Fibroblast of lung (primary cell): Measurements from ENCODE around the gene RUBCNL. TPM values are rescaled to one million over a fixed set of nuclear protein-coding genes. Genes with fewer than 3 reads are reported as not detected.

Experiments used
- DNase-seq, 2 donors: peaks; one replicate each; pipeline versions ENCODE4 v3.0.0 to v3.0.0-alpha.2; 2010; ENCODE audit warnings: low read depth in 2 of 2
- H2AFZ ChIP-seq: 2 replicates; pipeline ENCODE4 v1.5.1; 2012; ENCODE audit warnings: low read length, control low read depth, inconsistent platforms
- H3K27ac ChIP-seq: 2 replicates; pipeline ENCODE4 v1.5.1; 2011; ENCODE audit warnings: low read length, control low read depth; ENCODE audit not compliant: insufficient read depth
- H3K27me3 ChIP-seq: 2 replicates; pipeline ENCODE4 v1.5.1; 2011; ENCODE audit warnings: mild to moderate bottlenecking, low read length; ENCODE audit not compliant: control insufficient read depth, insufficient read depth
- H3K36me3 ChIP-seq: 2 replicates; pipeline ENCODE4 v1.5.1; 2011; ENCODE audit warnings: low read length; ENCODE audit not compliant: control insufficient read depth, insufficient read depth
- H3K4me1 ChIP-seq: 2 replicates; pipeline ENCODE4 v1.5.1; 2011; ENCODE audit warnings: low read length; ENCODE audit not compliant: control insufficient read depth, insufficient read depth; ENCODE audit errors: extremely low read depth
- H3K4me2 ChIP-seq: 2 replicates; pipeline ENCODE4 v1.5.1; 2011; ENCODE audit warnings: low read length, control low read depth; ENCODE audit not compliant: insufficient read depth; ENCODE audit errors: extremely low read depth
- H3K4me3 ChIP-seq, 4 experiments: fragments of 200-600 bp in 1 of 4; sonication (generic) in 1 of 4; replicated peaks in 1 of 4; 2 replicates each; pipeline ENCODE4 v1.5.1; 2011 to 2016; ENCODE audit warnings: low read length in 4 of 4, low read depth in 3 of 4, mild to moderate bottlenecking in 3 of 4, control low read depth in 2 of 4, inconsistent platforms in 1 of 4, mixed read lengths in 1 of 4; ENCODE audit not compliant: insufficient read depth in 1 of 4; ENCODE audit errors: control extremely low read depth in 1 of 4
- H3K79me2 ChIP-seq: 2 replicates; pipeline ENCODE4 v1.5.1; 2012; ENCODE audit warnings: mild to moderate bottlenecking, low read length, inconsistent platforms; ENCODE audit not compliant: control insufficient read depth, insufficient read depth
- H3K9ac ChIP-seq: 2 replicates; pipeline ENCODE4 v1.5.1; 2011; ENCODE audit warnings: mild to moderate bottlenecking, low read length, control low read depth; ENCODE audit not compliant: insufficient read depth
- H3K9me3 ChIP-seq: 2 replicates; pipeline ENCODE4 v1.5.1; 2012; ENCODE audit warnings: low read depth, low read length; ENCODE audit not compliant: control insufficient read depth, insufficient read depth
- H4K20me1 ChIP-seq: 2 replicates; pipeline ENCODE4 v1.5.1; 2011; ENCODE audit warnings: low read length; ENCODE audit not compliant: control insufficient read depth, insufficient read depth; ENCODE audit errors: extremely low read depth
- CTCF ChIP-seq, 2 donors: IDR thresholded peaks in 1 of 2; conservative IDR thresholded peaks in 1 of 2; 1 replicate in 1 of 2; 2 replicates in 1 of 2; pipeline ENCODE4 v1.5.1; 2011 to 2012; ENCODE audit warnings: low read length in 2 of 2, control low read depth in 1 of 2, inconsistent platforms in 1 of 2, low read depth in 1 of 2, mild to moderate bottlenecking in 1 of 2
- EZH2 ChIP-seq: IDR thresholded peaks from 2 replicates; pipeline ENCODE4 v1.5.1; 2012; ENCODE audit warnings: low read length, control low read depth, mild to moderate bottlenecking; ENCODE audit errors: missing control alignments
- polyA plus RNA-seq, 2 donors: library from polyadenylated mRNA; depleted of rRNA in 1 of 2; stranded (reverse) in 1 of 2; unstranded in 1 of 2; fragments of >200 nt; gene quantifications; 2 replicates each; pipeline ENCODE4 v1.2.1, GENCODE V29; 2011 to 2012; ENCODE audit warnings: missing spikeins in 1 of 2
- total RNA-seq: library from RNA; depleted of rRNA; stranded (reverse); fragments of >200 nt; gene quantifications from 2 replicates; pipeline ENCODE4 v1.2.1, GENCODE V29; 2014

The RUBCNL gene
- total and polyA plus RNA-seq, 2 donors (not counting 1 experiment from before 2014, with no cell fraction given): 0.70 to 3.6 TPM

GRCh38 chr13:46378411-46378810 is 8.6 kb downstream of the RUBCNL start:
- H3K27me3 ChIP-seq: no peaks in the 10 kb centered on the region
- H3K36me3 ChIP-seq: no peaks in the 10 kb centered on the region
- H4K20me1 ChIP-seq: no peaks in the 10 kb centered on the region
- H3K9ac ChIP-seq: no peak overlapping the region
- H3K4me1 ChIP-seq: no peaks in the 10 kb centered on the region
- H3K9me3 ChIP-seq: no peaks in the 10 kb centered on the region
- no peak for DNase-seq
- no peak overlapping the region for H2AFZ ChIP-seq
- H3K27ac ChIP-seq: no peak overlapping the region
- TF ChIP-seq EZH2: no peak
- no peak for TF ChIP-seq CTCF (conservative IDR thresholded peaks at IDR 0.05 in 1 of 2, IDR thresholded peaks at IDR 0.05 in 1 of 2; ENCODE audit: low read depth in 1 of 2, low read length in 2 of 2)
- no peak overlapping the region for H3K4me3 ChIP-seq
- H3K79me2 ChIP-seq: no peaks in the 10 kb centered on the region
- H3K4me2 ChIP-seq: no peak overlapping the region

- H3K9ac ChIP-seq: no peak overlapping the region
- H3K4me3 ChIP-seq: no peak overlapping the region
- no peaks in the 10 kb centered on the region for H3K4me1 ChIP-seq
- TF ChIP-seq EZH2 (no peak), CTCF (conservative IDR thresholded peaks at IDR 0.05 in 1 of 2, IDR thresholded peaks at IDR 0.05 in 1 of 2; ENCODE audit: low read depth in 1 of 2, low read length in 2 of 2) (no peak)
- no peaks in the 10 kb centered on the region for H3K79me2 ChIP-seq
- H4K20me1 ChIP-seq: no peaks in the 10 kb centered on the region
- no peak for DNase-seq
- no peak overlapping the region for H3K27ac ChIP-seq
- H3K27me3 ChIP-seq: no peaks in the 10 kb centered on the region
- no peaks in the 10 kb centered on the region for H3K36me3 ChIP-seq
- H2AFZ ChIP-seq: no peak overlapping the region
- H3K4me2 ChIP-seq: no peak overlapping the region
- H3K9me3 ChIP-seq: no peaks in the 10 kb centered on the region
These were observed 9.5 kb downstream of the RUBCNL start for GRCh38 chr13:46377554-46377953.

- no peaks in the 10 kb centered on the region for H3K27me3 ChIP-seq
- H3K9ac ChIP-seq: no peak overlapping the region
- DNase-seq: no peak
- H3K9me3 ChIP-seq: no peaks in the 10 kb centered on the region
- no peaks in the 10 kb centered on the region for H3K36me3 ChIP-seq
- no peaks in the 10 kb centered on the region for H3K4me1 ChIP-seq
- no peak overlapping the region for H2AFZ ChIP-seq
- TF ChIP-seq EZH2: no peak
- no peak for TF ChIP-seq CTCF (conservative IDR thresholded peaks at IDR 0.05 in 1 of 2, IDR thresholded peaks at IDR 0.05 in 1 of 2; ENCODE audit: low read depth in 1 of 2, low read length in 2 of 2)
- no peak overlapping the region for H3K4me2 ChIP-seq
- no peaks in the 10 kb centered on the region for H4K20me1 ChIP-seq
- H3K4me3 ChIP-seq: no peak overlapping the region
- H3K27ac ChIP-seq: no peak overlapping the region
- no peaks in the 10 kb centered on the region for H3K79me2 ChIP-seq
These were observed 12.3 kb downstream of the RUBCNL start for GRCh38 chr13:46374710-46375109.
